Measurements from ENCODE around the gene ICAM2. TPM values are rescaled to one million over a fixed set of nuclear protein-coding genes. Genes with fewer than 3 reads are reported as not detected.

ICAM2 gene
- total and polyA plus RNA-seq, 2 donors (not counting 3 experiments of a cell fraction or from before 2014, with no cell fraction given) = 586 to 2,377 TPM

- no peak overlapping the region for H3K4me3 ChIP-seq (replicated peaks in 1 of 3; ENCODE audit: insufficient read depth in 1 of 3, low read depth in 1 of 3, low read length in 3 of 3)
- no peak overlapping the region for H2AFZ ChIP-seq (ENCODE audit: low read depth, low read length)
- no peak overlapping the region for H3K27ac ChIP-seq (ENCODE audit: insufficient read depth, low read depth, low read length)
- no TSS peak for BruUV-seq (replicated peaks)
- dilution Hi-C loops (cut with MboI; ENCODE audit: extremely low pct_ligation_motif_present, low sequenced_read_pairs) = no loop called here
- no peaks in the 10 kb centered on the region for H3K79me2 ChIP-seq (ENCODE audit: control insufficient read depth, insufficient read depth, low read length)
- ChIA-PET POLR2A (no interaction called here), CTCF (interaction anchor here (1.3 to 12.0 kb wide), 8 partner anchors 13 to 146 kb away, joined by 3 to 183 read pairs (median 6); partner anchors contain the start of gene GH1)
- H3K4me2 ChIP-seq (ENCODE audit: insufficient read depth, low read length) = no peak overlapping the region
- no peaks in the 10 kb centered on the region for H3K36me3 ChIP-seq (ENCODE audit: control insufficient read depth in 2 of 2, extremely low read depth in 1 of 2, insufficient read depth in 2 of 2, low read length in 2 of 2)
- TF ChIP-seq POLR2AphosphoS5 (IDR thresholded peaks at IDR 0.05; ENCODE audit: insufficient read depth, low read depth, low read length) (no peak), JUN (IDR thresholded peaks at IDR 0.05; ENCODE audit: borderline replicate concordance, insufficient read depth, insufficient read length, low read depth) (no peak), MAX (IDR thresholded peaks at IDR 0.05; ENCODE audit: insufficient read depth, insufficient read length) (no peak), GATA2 (IDR thresholded peaks at IDR 0.05; ENCODE audit: insufficient read depth, insufficient read length, low read depth, low read length) (no peak), FOS (IDR thresholded peaks at IDR 0.05; ENCODE audit: borderline replicate concordance, insufficient read depth, low read length) (no peak), MYC (IDR thresholded peaks at IDR 0.05; ENCODE audit: low read depth, low read length) (no peak), CTCF (IDR thresholded peaks at IDR 0.05; ENCODE audit: extremely low read depth in 1 of 2, insufficient read depth in 1 of 2, low read depth in 1 of 2, low read length in 2 of 2) (no peak)
- H4K20me1 ChIP-seq (replicated peaks; ENCODE audit: control insufficient read depth, extremely low read depth, insufficient read depth, low read length) = no peaks in the 10 kb centered on the region
- H3K9me3 ChIP-seq (replicated peaks; ENCODE audit: control insufficient read depth, insufficient read depth, low read length) = no peaks in the 10 kb centered on the region
- intact Hi-C loops (cut with micrococcal nuclease) = no loop called here
- DNase-seq (ENCODE audit: low read depth, low spot score) (no peak), FAIRE-seq (no peak)
- H3K9ac ChIP-seq (replicated peaks; ENCODE audit: extremely low read depth, insufficient read depth, low read length) = no peak overlapping the region
- H3K4me1 ChIP-seq (ENCODE audit: control insufficient read depth, extremely low read depth, insufficient read depth, low read length) = peaks cover 21% of the 10 kb centered on the region
- H3K9me1 ChIP-seq (replicated peaks; ENCODE audit: control insufficient read depth, extremely low read depth, insufficient read depth, low read length) = no peaks in the 10 kb centered on the region
- peaks cover 2 to 4% of the 10 kb centered on the region in 2 experiments for H3K27me3 ChIP-seq (ENCODE audit: control insufficient read depth in 2 of 2, insufficient read depth in 2 of 2, low read length in 2 of 2)
Measured at GRCh38 chr17:63987221-63988126, 33.0 kb downstream of the ICAM2 start.
